HEK293 (cell line): ENCODE results near the gene NAT16.
A peak's percentile ranks its signal among the peaks of the same experiment; 100 is the strongest.

Source experiments
- PATZ1 ChIP-seq: fragments of 450-650 bp; formaldehyde crosslinking; IDR thresholded peaks from 2 replicates; pipeline ENCODE4 v1.5.1; 2016; ENCODE audit warnings: missing biosample characterization, missing genetic modification characterization
- PRDM6 ChIP-seq: fragments of 450-650 bp; formaldehyde crosslinking; IDR thresholded peaks from 2 replicates; pipeline ENCODE4 v1.5.1; 2017; ENCODE audit warnings: missing biosample characterization, missing genetic modification characterization
- RBAK ChIP-seq: fragments of 450-650 bp; formaldehyde crosslinking; IDR thresholded peaks from 2 replicates; pipeline ENCODE4 v1.5.1; 2016; ENCODE audit warnings: missing biosample characterization, missing genetic modification characterization
- SCRT2 ChIP-seq: fragments of 450-650 bp; formaldehyde crosslinking; IDR thresholded peaks from 2 replicates; pipeline ENCODE4 v1.5.1; 2016; ENCODE audit warnings: missing biosample characterization, missing genetic modification characterization
- ZBTB49 ChIP-seq: fragments of 450-650 bp; formaldehyde crosslinking; IDR thresholded peaks from 2 replicates; pipeline ENCODE4 v1.5.1; 2016; ENCODE audit warnings: missing biosample characterization, missing genetic modification characterization, low read depth
- ZIC2 ChIP-seq: fragments of 450-650 bp; formaldehyde crosslinking; IDR thresholded peaks from 2 replicates; pipeline ENCODE4 v1.5.1; 2016; ENCODE audit warnings: missing biosample characterization, missing genetic modification characterization
- ZNF10 ChIP-seq: fragments of 450-650 bp; formaldehyde crosslinking; IDR thresholded peaks from 2 replicates; pipeline ENCODE4 v1.5.1; 2017; ENCODE audit warnings: missing biosample characterization, missing genetic modification characterization
- ZNF19 ChIP-seq: fragments of 450-650 bp; formaldehyde crosslinking; IDR thresholded peaks from 2 replicates; pipeline ENCODE4; 2016; ENCODE audit warnings: missing biosample characterization, missing genetic modification characterization, low read depth
- ZNF221 ChIP-seq: fragments of 450-650 bp; formaldehyde crosslinking; IDR thresholded peaks from 2 replicates; pipeline ENCODE4 v1.5.1; 2017; ENCODE audit warnings: missing biosample characterization, missing genetic modification characterization, borderline replicate concordance
- ZNF391 ChIP-seq: fragments of 450-650 bp; formaldehyde crosslinking; IDR thresholded peaks from 2 replicates; pipeline ENCODE4 v1.5.1; 2016; ENCODE audit warnings: low read depth, missing biosample characterization, missing genetic modification characterization, borderline replicate concordance
- ZNF514 ChIP-seq: fragments of 450-650 bp; formaldehyde crosslinking; IDR thresholded peaks from 2 replicates; pipeline ENCODE4 v1.5.1; 2016; ENCODE audit warnings: missing biosample characterization, missing genetic modification characterization
- ZNF518A ChIP-seq: fragments of 450-650 bp; formaldehyde crosslinking; conservative IDR thresholded peaks from 2 replicates; pipeline ENCODE4 v1.5.1; 2016; ENCODE audit warnings: low read depth, missing biosample characterization, missing genetic modification characterization
- ZNF558 ChIP-seq: fragments of 450-650 bp; formaldehyde crosslinking; IDR thresholded peaks from 2 replicates; pipeline ENCODE4 v1.5.1; 2016; ENCODE audit warnings: missing biosample characterization, missing genetic modification characterization
- ZNF600 ChIP-seq: fragments of 450-650 bp; formaldehyde crosslinking; IDR thresholded peaks from 2 replicates; pipeline ENCODE4 v1.5.1; 2016; ENCODE audit warnings: missing biosample characterization, missing genetic modification characterization
- ZNF639 ChIP-seq: fragments of 450-650 bp; formaldehyde crosslinking; IDR thresholded peaks from 2 replicates; pipeline ENCODE4 v1.5.1; 2016; ENCODE audit warnings: missing biosample characterization, missing genetic modification characterization
- ZNF704 ChIP-seq: fragments of 450-650 bp; formaldehyde crosslinking; IDR thresholded peaks from 2 replicates; pipeline ENCODE4 v1.5.1; 2016; ENCODE audit warnings: missing biosample characterization, missing genetic modification characterization
- ZNF777 ChIP-seq: fragments of 450-650 bp; formaldehyde crosslinking; IDR thresholded peaks from 2 replicates; pipeline ENCODE4 v1.5.1; 2017; ENCODE audit warnings: missing biosample characterization, missing genetic modification characterization, borderline replicate concordance
- ZSCAN18 ChIP-seq: fragments of 450-650 bp; formaldehyde crosslinking; IDR thresholded peaks from 2 replicates; pipeline ENCODE4 v1.5.1; 2016; ENCODE audit warnings: missing biosample characterization, missing genetic modification characterization
- ZSCAN4 ChIP-seq: fragments of 450-650 bp; formaldehyde crosslinking; IDR thresholded peaks from 2 replicates; pipeline ENCODE4 v1.5.1; 2017; ENCODE audit warnings: missing biosample characterization, missing genetic modification characterization

The NAT16 gene

GRCh38 chr7:101159696-101160674, 20.1 kb downstream of the NAT16 start (continued):
- TF ChIP-seq ZNF221 (tag by site-specific recombination) = no peak
- TF ChIP-seq ZIC2 (tag by site-specific recombination) = no peak
- TF ChIP-seq PRDM6 = no peak
- TF ChIP-seq ZNF777 = no peak
- no peak for TF ChIP-seq ZSCAN18 (tag by site-specific recombination)
- TF ChIP-seq ZBTB49 (tag by site-specific recombination) = no peak
- TF ChIP-seq ZSCAN4 (tag by site-specific recombination) = peak; percentile 94
- TF ChIP-seq RBAK (tag by site-specific recombination) = peak; percentile 43; the same call in 1 of the 2 replicates
- no peak for TF ChIP-seq ZNF10
- TF ChIP-seq ZNF514 (tag by site-specific recombination) = no peak
- TF ChIP-seq PATZ1 = peak; percentile 35; the same call in 1 of the 2 replicates
- TF ChIP-seq ZNF639 (tag by site-specific recombination) = no peak
- no peak for TF ChIP-seq SCRT2 (tag by site-specific recombination)
- TF ChIP-seq ZNF704 (tag by site-specific recombination) = no peak
- no peak for TF ChIP-seq ZNF19 (tag by site-specific recombination)
- TF ChIP-seq ZNF558 = no peak
- TF ChIP-seq ZNF600 (tag by site-specific recombination) = peak; percentile 49; the same call in 1 of the 2 replicates
- no peak for TF ChIP-seq ZNF391 (tag by site-specific recombination)
- no peak for TF ChIP-seq ZNF518A (tag by site-specific recombination)
